ENCODE data around the gene OR5AU1.

GRCh38 chr14:21185491-21185890, 29.6 kb upstream of the OR5AU1 start:
- no peak for TF ChIP-seq CTCF (conservative IDR thresholded peaks at IDR 0.05)
- TF ChIP-seq EZH2 (IDR thresholded peaks at IDR 0.05; ENCODE audit: low read depth) = no peak
